ENCODE data around the gene LRRC4B. TPM values are rescaled to one million over a fixed set of nuclear protein-coding genes. Genes with fewer than 3 reads are reported as not detected.
A peak's percentile ranks its signal among the peaks of the same experiment; 100 is the strongest.
"Not testable (repeated sequence)": the region's sequence is repeated elsewhere in the genome, so short reads cannot be mapped to it uniquely, and the experiment has no call there.

The LRRC4B gene
- total and polyA plus RNA-seq, 12 donors: 0.42 to 3.0 (median 0.78) TPM

- Histone ChIP-seq H3K27me3 (no peaks in the 10 kb centered on the region), H3K4me1 (peaks cover 5 to 25% (median 19%) of the 10 kb centered on the region in 9 donors), H3K4me3 (peak overlapping the region in 8 of 10 donors; percentile 72 to 100 (median 90)), H3K27ac (peak overlapping the region in 6 of 10 donors; percentile 54 to 89 (median 75)), H3K9me3 (no peaks in the 10 kb centered on the region), H3K36me3 (peaks cover 0 to 28% (median 10%) of the 10 kb centered on the region in 9 donors)
- TF ChIP-seq, protein P1, sequence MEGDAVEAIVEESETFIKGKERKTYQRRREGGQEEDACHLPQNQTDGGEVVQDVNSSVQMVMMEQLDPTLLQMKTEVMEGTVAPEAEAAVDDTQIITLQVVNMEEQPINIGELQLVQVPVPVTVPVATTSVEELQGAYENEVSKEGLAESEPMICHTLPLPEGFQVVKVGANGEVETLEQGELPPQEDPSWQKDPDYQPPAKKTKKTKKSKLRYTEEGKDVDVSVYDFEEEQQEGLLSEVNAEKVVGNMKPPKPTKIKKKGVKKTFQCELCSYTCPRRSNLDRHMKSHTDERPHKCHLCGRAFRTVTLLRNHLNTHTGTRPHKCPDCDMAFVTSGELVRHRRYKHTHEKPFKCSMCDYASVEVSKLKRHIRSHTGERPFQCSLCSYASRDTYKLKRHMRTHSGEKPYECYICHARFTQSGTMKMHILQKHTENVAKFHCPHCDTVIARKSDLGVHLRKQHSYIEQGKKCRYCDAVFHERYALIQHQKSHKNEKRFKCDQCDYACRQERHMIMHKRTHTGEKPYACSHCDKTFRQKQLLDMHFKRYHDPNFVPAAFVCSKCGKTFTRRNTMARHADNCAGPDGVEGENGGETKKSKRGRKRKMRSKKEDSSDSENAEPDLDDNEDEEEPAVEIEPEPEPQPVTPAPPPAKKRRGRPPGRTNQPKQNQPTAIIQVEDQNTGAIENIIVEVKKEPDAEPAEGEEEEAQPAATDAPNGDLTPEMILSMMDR (IDR thresholded peaks at IDR 0.05): no peak
- 64 to 71% methylated on average over 29 of the region's 29 CpGs for WGBS, 2 donors
- DNase-seq (no peak), ATAC-seq (peak in 1 of 8 donors; percentile 24)
- intact Hi-C loops (cut with DNase I): loop anchor here in 2 of 10 donors (2.0 to 5.0 kb wide), 3 partner anchors 35 to 103 kb away; partner anchors contain the start of genes JOSD2 (in 2 of the 2) and ASPDH (in 1 of the 2)
Observed at GRCh38 chr19:50475736-50476223, 92.5 kb downstream of the LRRC4B start.

GRCh38 chr19:50475101-50475568, 93.1 kb downstream of the LRRC4B start:
- no peak for DNase-seq
- WGBS, 2 donors: 77 to 79% methylated on average over 12 of the region's 12 CpGs

DNA sequence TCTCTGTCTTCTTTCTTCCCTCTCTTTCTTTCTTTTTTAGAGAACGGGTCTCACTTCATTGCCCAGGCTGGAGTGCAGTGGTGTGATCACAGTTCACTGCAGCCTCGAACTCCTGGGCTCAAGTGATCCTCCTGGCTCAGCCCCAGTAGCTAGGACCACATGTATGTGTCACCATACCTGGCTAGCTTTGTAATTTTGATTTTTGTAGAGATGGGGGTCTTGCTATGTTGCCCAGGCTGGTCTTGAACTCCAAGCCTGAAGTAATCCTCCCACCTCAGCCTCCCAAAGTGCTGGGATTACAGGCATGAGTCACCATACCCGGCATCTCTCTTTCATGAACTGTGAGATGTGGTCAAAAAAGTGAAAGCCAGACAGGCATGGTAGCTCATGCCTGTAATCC, 94.9 kb downstream of the LRRC4B start:
- H3K27ac ChIP-seq; H3K27me3 ChIP-seq; ATAC-seq; H3K36me3 ChIP-seq; H3K4me3 ChIP-seq; intact Hi-C loops (cut with DNase I); H3K9me3 ChIP-seq; DNase-seq: not testable (repeated sequence)
- H3K4me1 ChIP-seq: peaks cover 5 to 19% (median 15%) of the 10 kb centered on the region in 9 donors
- 68 to 78% methylated on average over 3 of the region's 3 CpGs for WGBS, 2 donors

More at GRCh38 chr19:50475101-50475568, 93.1 kb downstream of the LRRC4B start:
- H3K9me3 ChIP-seq: no peaks in the 10 kb centered on the region
- H3K27ac ChIP-seq: no peak overlapping the region
- intact Hi-C loops (cut with DNase I): loop anchor here in 1 of 10 donors (5.0 kb wide), 2 partner anchors 37 to 103 kb away; partner anchors contain the start of genes ASPDH and JOSD2
- H3K36me3 ChIP-seq: peaks cover 0 to 22% (median 6%) of the 10 kb centered on the region in 9 donors
- H3K4me3 ChIP-seq: no peak overlapping the region
- H3K4me1 ChIP-seq: peaks cover 5 to 25% (median 19%) of the 10 kb centered on the region in 9 donors
- H3K27me3 ChIP-seq: no peaks in the 10 kb centered on the region
- no peak for ATAC-seq
- TF ChIP-seq, protein P1 (IDR thresholded peaks at IDR 0.05): no peak

- TF ChIP-seq, protein P1 (IDR thresholded peaks at IDR 0.05): no peak
Observed at GRCh38 chr19:50468818-50469217, 99.4 kb downstream of the LRRC4B start.

DNA sequence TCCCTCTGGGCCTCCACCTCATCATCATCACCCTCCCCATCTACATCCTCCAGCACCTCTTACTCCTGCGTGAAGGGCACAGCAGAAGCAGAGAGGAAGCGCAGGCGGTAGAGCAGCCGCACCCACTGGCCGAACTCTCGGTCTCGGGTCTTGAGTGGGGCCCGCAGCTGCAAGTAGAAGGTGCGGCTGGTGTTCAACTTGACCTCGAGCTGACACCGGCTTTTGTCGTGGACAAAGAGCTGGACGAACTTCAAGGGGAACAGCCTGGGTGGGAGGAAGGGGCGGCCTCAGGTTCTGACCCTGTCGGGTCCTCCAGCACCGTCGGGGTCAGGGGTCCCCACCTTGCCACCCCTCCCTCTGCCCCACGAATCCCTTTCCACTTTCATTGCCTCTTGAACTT, 100.7 kb downstream of the LRRC4B start:
- TF ChIP-seq, protein P1 (IDR thresholded peaks at IDR 0.05): no peak
- ATAC-seq (no peak), DNase-seq (no peak)
- no peak overlapping the region for H3K27ac ChIP-seq
- 74 to 79% methylated on average over 18 of the region's 18 CpGs for WGBS, 2 donors
- no peaks in the 10 kb centered on the region for H3K9me3 ChIP-seq
- no peaks in the 10 kb centered on the region for H3K4me1 ChIP-seq
- no peak overlapping the region for H3K4me3 ChIP-seq
- H3K27me3 ChIP-seq: peaks cover 0 to 16% (median 0%) of the 10 kb centered on the region in 7 donors
- no peaks in the 10 kb centered on the region for H3K36me3 ChIP-seq
- intact Hi-C loops (cut with DNase I): no loop called here

More at GRCh38 chr19:50468818-50469217, 99.4 kb downstream of the LRRC4B start:
- Histone ChIP-seq H3K36me3 (no peaks in the 10 kb centered on the region), H3K4me1 (no peaks in the 10 kb centered on the region), H3K27ac (no peak overlapping the region), H3K9me3 (no peaks in the 10 kb centered on the region), H3K27me3 (peaks cover 0 to 11% (median 0%) of the 10 kb centered on the region in 7 donors), H3K4me3 (no peak overlapping the region)
- intact Hi-C loops (cut with DNase I): no loop called here
- no peak for ATAC-seq
- no peak for DNase-seq
- WGBS, 2 donors: 84 to 86% methylated on average over 6 of the region's 6 CpGs
